Right lobe of liver (tissue), 6 donors: ENCODE data around the gene ATXN1. TPM values are rescaled to one million over a fixed set of nuclear protein-coding genes. Genes with fewer than 3 reads are reported as not detected.

Source experiments
- ATAC-seq, 4 donors: fragments of 200-7000 bp; cut with Tn5 transposase; one replicate each; pipeline ENCODE4 v1.9.1; 2020; ENCODE audit warnings: mild to moderate bottlenecking in 4 of 4, moderate library complexity in 4 of 4
- DNase-seq, 3 donors: peaks; one replicate each; pipeline ENCODE4 v3.0.0-alpha.2; 2020
- H3K27ac ChIP-seq, 3 donors: fragments of 200-600 bp; one replicate each; pipeline ENCODE4 v1.8.0; 2022
- H3K27me3 ChIP-seq, 2 donors: fragments of 200-600 bp; one replicate each; pipeline ENCODE4 v1.8.0; 2022
- H3K36me3 ChIP-seq, 4 donors: fragments of 200-600 bp; sonication (generic) in 1 of 4; one replicate each; pipeline versions ENCODE4 v1.5.1 to v1.8.0; 2017 to 2022; ENCODE audit warnings: control low read depth in 1 of 4
- H3K4me1 ChIP-seq, 4 donors: fragments of 200-600 bp; sonication (generic) in 1 of 4; one replicate each; pipeline versions ENCODE4 v1.5.1 to v1.8.0; 2017 to 2022; ENCODE audit warnings: control low read depth in 1 of 4
- H3K4me3 ChIP-seq, 3 donors: fragments of 200-600 bp; one replicate each; pipeline ENCODE4 v1.8.0; 2022
- H3K9me3 ChIP-seq, 4 donors: fragments of 200-600 bp; sonication (generic) in 1 of 4; one replicate each; pipeline versions ENCODE4 v1.5.1 to v1.8.0; 2017 to 2022; ENCODE audit warnings: control low read depth in 1 of 4
- CTCF ChIP-seq, 4 donors: fragments of 200-600 bp in 3 of 4; fragments of 450-650 bp in 1 of 4; IDR thresholded peaks; one replicate each; pipeline versions ENCODE4 v1.5.1 to v1.8.0; 2016 to 2022; ENCODE audit warnings: antibody characterized with exemption in 4 of 4, mild to moderate bottlenecking in 2 of 4
- POLR2A ChIP-seq: fragments of 450-650 bp; IDR thresholded peaks from one replicate; pipeline ENCODE4 v1.6.1; 2017; ENCODE audit warnings: antibody characterized with exemption, mild to moderate bottlenecking
- WGBS: methylation state at CpG from one replicate; pipeline ENCODE4 v1.1.6; 2018; ENCODE audit warnings: low coverage, low lambda C conversion rate; ENCODE audit not compliant: insufficient coverage; ENCODE audit errors: missing lambda C conversion rate; 5-methylcytosine and 5-hydroxymethylcytosine counted together
- intact Hi-C, 2 donors: fragments of 100-400 bp; cut with DNase I; formaldehyde crosslinking; loops; one replicate each; pipeline versions ENCODE4 v1.11.2 to v1.14.1; 2022
- total RNA-seq, 6 experiments: library from RNA; depleted of rRNA in 2 of 6; stranded (reverse); fragments of >200 nt in 2 of 6; fragmentation: NEBNext Ultra II Directional in 3 of 6; extraction: Animal tissue kit (Norgen Biotek cat#: 25700) in 3 of 6; gene quantifications; one replicate each; pipeline versions ENCODE4 v1.1.0 to v1.2.4, GENCODE V29; 2016 to 2023
- donor health status: DM: no; HTN: yes; CAD: no.
- donor health status: DM: no; HTN: no; CAD: no.
- donor health status: DM: no; HTN: no; CAD: no.
- donor health status: DM: no; HTN: yes; CAD: no.
- donor health status: DM: no; HTN: yes; CAD: no.

The ATXN1 gene
- total RNA-seq, 6 experiments from 2014 or later: 23.2 to 28.7 (median 25.0) TPM

DNA sequence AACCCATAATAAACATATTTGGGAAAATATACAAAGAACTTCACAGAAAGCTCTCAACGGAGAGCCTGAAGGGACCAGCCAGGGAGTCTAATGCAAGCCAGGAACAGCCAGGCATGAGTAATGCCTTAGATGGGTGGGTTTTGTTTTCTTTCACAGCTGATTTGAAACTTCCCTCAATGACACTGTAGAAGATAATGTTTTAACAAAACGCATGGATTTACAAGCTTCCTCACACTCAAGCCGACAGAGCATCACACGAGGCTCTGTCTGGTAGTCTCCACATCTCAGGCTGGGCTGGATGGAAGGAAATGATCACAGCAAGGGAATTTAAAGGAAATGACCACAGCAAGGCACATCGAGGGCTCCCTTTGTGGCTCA lies 409.0 kb downstream of the ATXN1 start:
- DNase-seq (no peak), ATAC-seq (no peak)
- Histone ChIP-seq H3K36me3 (no peaks in the 10 kb centered on the region), H3K4me3 (no peak overlapping the region), H3K27ac (no peak overlapping the region), H3K27me3 (no peaks in the 10 kb centered on the region), H3K4me1 (peaks cover 0 to 5% (median 0%) of the 10 kb centered on the region in 4 donors), H3K9me3 (no peaks in the 10 kb centered on the region)
- no peak for TF ChIP-seq CTCF (IDR thresholded peaks at IDR 0.05)
- no peak for TF ChIP-seq POLR2A
- intact Hi-C loops: no loop called here
- WGBS: 81% methylated on average over 5 of the region's 5 CpGs

DNA sequence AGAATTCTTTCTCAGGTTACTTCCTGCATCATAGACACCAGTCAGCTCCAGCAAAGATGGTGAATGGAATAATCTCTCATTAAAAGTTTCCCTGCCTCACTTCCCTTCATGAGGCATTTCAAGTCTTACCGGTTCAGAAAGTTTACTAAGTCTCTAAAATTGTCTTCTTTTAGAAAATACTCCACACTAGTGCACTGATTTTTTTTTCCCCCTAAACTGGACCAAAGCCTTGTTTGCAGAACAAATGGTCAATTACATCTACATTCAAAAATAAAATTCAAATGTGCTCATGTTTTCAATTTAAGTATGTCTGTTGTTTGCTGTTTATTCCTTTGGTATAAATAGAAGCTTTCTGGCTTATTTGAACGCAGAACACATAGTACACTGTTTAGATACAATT lies 411.7 kb downstream of the ATXN1 start:
- Histone ChIP-seq H3K36me3 (no peaks in the 10 kb centered on the region), H3K27ac (no peak overlapping the region), H3K4me1 (no peaks in the 10 kb centered on the region), H3K9me3 (no peaks in the 10 kb centered on the region), H3K4me3 (no peak overlapping the region), H3K27me3 (no peaks in the 10 kb centered on the region)
- WGBS: 79% methylated on average over 2 of the region's 2 CpGs
- no peak for TF ChIP-seq CTCF (IDR thresholded peaks at IDR 0.05)
- no peak for TF ChIP-seq POLR2A
- DNase-seq (no peak), ATAC-seq (no peak)
- intact Hi-C loops: no loop called here

DNA sequence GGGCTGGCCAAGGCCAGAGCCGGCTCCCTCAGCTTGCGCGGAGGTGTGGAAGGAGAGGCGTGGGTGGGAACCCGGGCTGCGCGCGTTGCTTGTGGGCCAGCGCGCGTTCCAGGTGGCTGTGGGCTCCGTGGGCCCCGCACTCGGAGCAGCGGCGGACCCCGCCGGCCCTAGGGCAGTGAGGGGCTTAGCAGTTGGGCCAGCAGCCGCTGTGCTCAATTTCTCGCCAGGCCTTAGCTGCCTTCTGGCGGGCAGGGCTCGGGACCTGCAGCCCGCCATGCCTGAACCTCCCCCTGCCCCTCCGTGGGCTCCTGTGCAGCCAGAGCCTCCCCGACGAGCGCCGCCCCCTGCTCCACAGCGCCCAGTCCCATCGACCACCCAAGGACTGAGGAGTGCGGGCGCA lies 414.4 kb downstream of the ATXN1 start:
- no peak overlapping the region for H3K27ac ChIP-seq
- ATAC-seq: no peak
- TF ChIP-seq CTCF (IDR thresholded peaks at IDR 0.05) (no peak), POLR2A (no peak)
- H3K4me1 ChIP-seq: no peaks in the 10 kb centered on the region
- no peaks in the 10 kb centered on the region for H3K27me3 ChIP-seq
- no peaks in the 10 kb centered on the region for H3K36me3 ChIP-seq
- WGBS: 100% methylated on average over 14 of the region's 32 CpGs
- intact Hi-C loops: no loop called here
- no peak for DNase-seq
- H3K9me3 ChIP-seq: no peaks in the 10 kb centered on the region
- no peak overlapping the region for H3K4me3 ChIP-seq

- no peaks in the 10 kb centered on the region for H3K4me1 ChIP-seq
- no peak overlapping the region for H3K4me3 ChIP-seq
- H3K9me3 ChIP-seq: no peaks in the 10 kb centered on the region
- ATAC-seq (peak in 1 of 4 donors; percentile 57), DNase-seq (no peak)
- H3K27me3 ChIP-seq: no peaks in the 10 kb centered on the region
- intact Hi-C loops: no loop called here
- 87% methylated on average over 13 of the region's 16 CpGs for WGBS
- H3K27ac ChIP-seq: no peak overlapping the region
- TF ChIP-seq CTCF (IDR thresholded peaks at IDR 0.05): no peak
- H3K36me3 ChIP-seq: no peaks in the 10 kb centered on the region
Measured at GRCh38 chr6:16345449-16346330, 415.6 kb downstream of the ATXN1 start.
